ENCODE measurements around the gene EYA2. TPM values are rescaled to one million over a fixed set of nuclear protein-coding genes. Genes with fewer than 3 reads are reported as not detected.

EYA2 gene
- total RNA-seq, 1 experiment from 2014 or later, result 0.74 TPM

- Histone ChIP-seq H3K18ac (ENCODE audit: insufficient read length, low read depth, low read length) (no peak overlapping the region), H3K4ac (ENCODE audit: low read depth, low read length) (no peak overlapping the region), H2BK120ac (ENCODE audit: low read depth, low read length, poor library complexity, severe bottlenecking) (no peak overlapping the region), H2BK20ac (ENCODE audit: low read depth, low read length, poor library complexity, severe bottlenecking) (no peak overlapping the region), H3K4me2 (ENCODE audit: insufficient read depth, insufficient read length, low read length) (no peak overlapping the region), H4K5ac (ENCODE audit: insufficient read length, low read depth, low read length) (no peak overlapping the region), H3K23ac (ENCODE audit: insufficient read length, low read depth, low read length) (no peak overlapping the region), H3T11ph (ENCODE audit: low read length) (no peak overlapping the region), H3K9ac (ENCODE audit: extremely low read depth, insufficient read length, low read length) (no peak overlapping the region), H3K23me2 (ENCODE audit: insufficient read length, low read depth, low read length, poor library complexity, severe bottlenecking) (no peaks in the 10 kb centered on the region), H3K27me3 (ENCODE audit: insufficient read depth, low read length) (no peaks in the 10 kb centered on the region), H4K91ac (ENCODE audit: insufficient read length, low read depth, low read length) (no peak overlapping the region), H3K4me1 (ENCODE audit: insufficient read depth, low read length) (no peaks in the 10 kb centered on the region), H3K9me3 (ENCODE audit: control insufficient read depth, low read depth, low read length) (no peaks in the 10 kb centered on the region), H3K56ac (ENCODE audit: insufficient read length, low read depth, low read length) (no peak overlapping the region), H2AFZ (ENCODE audit: low read length) (no peak overlapping the region), H3K79me1 (ENCODE audit: insufficient read depth, low read depth, low read length, poor library complexity, severe bottlenecking) (no peaks in the 10 kb centered on the region), H3K14ac (ENCODE audit: insufficient read depth, low read length) (no peak overlapping the region), H3K79me2 (ENCODE audit: insufficient read depth, low read length) (no peaks in the 10 kb centered on the region), H4K8ac (replicated peaks; ENCODE audit: insufficient read length, low read depth, low read length) (no peak overlapping the region), H2BK15ac (ENCODE audit: low read depth, low read length) (no peak overlapping the region), H4K20me1 (ENCODE audit: control insufficient read depth, insufficient read depth, insufficient read length) (no peaks in the 10 kb centered on the region), H3K27ac (ENCODE audit: insufficient read length, low read depth, low read length) (no peak overlapping the region), H2BK12ac (ENCODE audit: insufficient read length, low read depth, low read length) (no peak overlapping the region), H2BK5ac (ENCODE audit: insufficient read length, low read length) (no peak overlapping the region), H2AK5ac (ENCODE audit: insufficient read length, low read length) (no peak overlapping the region)
- DNase-seq, result no peak
- Mint-ChIP-seq H3K4me3 (no peak overlapping the region), H3K27ac (no peak overlapping the region), H3K4me1 (peaks cover 13 to 16% of the 10 kb centered on the region in 2 experiments), H3K36me3 (ENCODE audit: insufficient read depth in 1 of 3, low read depth in 3 of 3) (peaks cover 0 to 7% (median 2%) of the 10 kb centered on the region in 3 experiments; a peak in 3 of 7 replicates), H3K9me3 (peaks cover 10 to 12% of the 10 kb centered on the region in 2 experiments), H3K27me3 (ENCODE audit: low read depth) (peaks cover 1% of the 10 kb centered on the region; the same call in 1 of the 2 replicates)
- no CpG with 5 or more reads among the region's 2 CpGs for WGBS (ENCODE audit: extremely low coverage, insufficient read length, low lambda C conversion rate)
- no peak for TF ChIP-seq CTCF (conservative IDR thresholded peaks at IDR 0.05)
These were observed 91.0 kb downstream of the EYA2 start for GRCh38 chr20:46985671-46986070.
